Spleen (tissue), 7 donors: ENCODE measurements around the gene PPP1R12C.

Source experiments
- POLR2A ChIP-seq, 3 donors: fragments of 450-650 bp; IDR thresholded peaks; one replicate each; pipeline ENCODE4 v1.5.1; 2017; ENCODE audit warnings: antibody characterized with exemption in 3 of 3, mild to moderate bottlenecking in 1 of 3
- POLR2AphosphoS5 ChIP-seq, 3 donors: sonication (generic); formaldehyde crosslinking; IDR thresholded peaks; one replicate each; pipeline ENCODE4 v1.5.1; 2017; ENCODE audit warnings: antibody characterized with exemption in 3 of 3
- TF ChIP-seq, protein P1 (sequence below), 11 experiments: fragments of 200-600 bp in 7 of 11; fragments of 450-650 bp in 4 of 11; sonication (generic) in 4 of 11; IDR thresholded peaks in 8 of 11; conservative IDR thresholded peaks in 3 of 11; 1 replicate in 7 of 11; 2 replicates in 4 of 11; pipeline versions ENCODE4 v1.4.0 to v1.8.0; 2016 to 2021; ENCODE audit warnings: antibody characterized with exemption in 11 of 11, inconsistent platforms in 4 of 11, mild to moderate bottlenecking in 1 of 11
- donor health status: DM: no; HTN: no; CAD: no; lungs with moderate emphysema.
- donor health status: DM: no; HTN: no; CAD: no.
- donor health status: DM: no; HTN: no; CAD: no.

DNA sequence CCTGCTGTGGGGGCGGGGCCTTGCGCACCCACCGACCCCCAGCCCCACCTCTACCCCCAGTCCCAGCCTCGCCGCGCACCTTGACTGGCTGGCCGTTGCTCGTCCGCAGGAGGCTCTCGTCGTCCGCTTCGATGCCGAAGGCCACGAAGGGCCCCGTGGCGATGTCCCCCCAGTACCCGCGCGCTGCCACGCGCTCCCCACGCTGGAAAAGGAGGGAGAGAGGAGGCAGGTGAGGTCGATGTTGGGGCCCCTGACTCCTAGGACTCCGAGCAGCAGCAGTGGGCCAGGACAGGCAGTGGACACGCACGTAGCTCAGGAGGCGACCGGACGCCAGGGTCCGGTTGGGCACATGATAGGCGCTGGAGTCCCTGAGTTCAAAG is 43.5 kb upstream of the PPP1R12C start:
- TF ChIP-seq, protein P1, sequence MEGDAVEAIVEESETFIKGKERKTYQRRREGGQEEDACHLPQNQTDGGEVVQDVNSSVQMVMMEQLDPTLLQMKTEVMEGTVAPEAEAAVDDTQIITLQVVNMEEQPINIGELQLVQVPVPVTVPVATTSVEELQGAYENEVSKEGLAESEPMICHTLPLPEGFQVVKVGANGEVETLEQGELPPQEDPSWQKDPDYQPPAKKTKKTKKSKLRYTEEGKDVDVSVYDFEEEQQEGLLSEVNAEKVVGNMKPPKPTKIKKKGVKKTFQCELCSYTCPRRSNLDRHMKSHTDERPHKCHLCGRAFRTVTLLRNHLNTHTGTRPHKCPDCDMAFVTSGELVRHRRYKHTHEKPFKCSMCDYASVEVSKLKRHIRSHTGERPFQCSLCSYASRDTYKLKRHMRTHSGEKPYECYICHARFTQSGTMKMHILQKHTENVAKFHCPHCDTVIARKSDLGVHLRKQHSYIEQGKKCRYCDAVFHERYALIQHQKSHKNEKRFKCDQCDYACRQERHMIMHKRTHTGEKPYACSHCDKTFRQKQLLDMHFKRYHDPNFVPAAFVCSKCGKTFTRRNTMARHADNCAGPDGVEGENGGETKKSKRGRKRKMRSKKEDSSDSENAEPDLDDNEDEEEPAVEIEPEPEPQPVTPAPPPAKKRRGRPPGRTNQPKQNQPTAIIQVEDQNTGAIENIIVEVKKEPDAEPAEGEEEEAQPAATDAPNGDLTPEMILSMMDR (IDR thresholded peaks at IDR 0.05 in 8 of 11, conservative IDR thresholded peaks at IDR 0.05 in 3 of 11) = no peak
- TF ChIP-seq POLR2AphosphoS5 (IDR thresholded peaks at IDR 0.05) (no peak), POLR2A (IDR thresholded peaks at IDR 0.05) (no peak)
